GM18499 (cell line): ENCODE measurements around the gene TNFRSF1A.
A peak's percentile ranks its signal among the peaks of the same experiment; 100 is the strongest.

ENCODE experiments used
- ATAC-seq: cut with Tn5 transposase; IDR thresholded peaks from one replicate; pipeline ENCODE4 v1.9.1; 2021; ENCODE audit warnings: moderate number of reproducible peaks; ENCODE audit not compliant: insufficient read depth, unreplicated experiment

TNFRSF1A gene

DNA sequence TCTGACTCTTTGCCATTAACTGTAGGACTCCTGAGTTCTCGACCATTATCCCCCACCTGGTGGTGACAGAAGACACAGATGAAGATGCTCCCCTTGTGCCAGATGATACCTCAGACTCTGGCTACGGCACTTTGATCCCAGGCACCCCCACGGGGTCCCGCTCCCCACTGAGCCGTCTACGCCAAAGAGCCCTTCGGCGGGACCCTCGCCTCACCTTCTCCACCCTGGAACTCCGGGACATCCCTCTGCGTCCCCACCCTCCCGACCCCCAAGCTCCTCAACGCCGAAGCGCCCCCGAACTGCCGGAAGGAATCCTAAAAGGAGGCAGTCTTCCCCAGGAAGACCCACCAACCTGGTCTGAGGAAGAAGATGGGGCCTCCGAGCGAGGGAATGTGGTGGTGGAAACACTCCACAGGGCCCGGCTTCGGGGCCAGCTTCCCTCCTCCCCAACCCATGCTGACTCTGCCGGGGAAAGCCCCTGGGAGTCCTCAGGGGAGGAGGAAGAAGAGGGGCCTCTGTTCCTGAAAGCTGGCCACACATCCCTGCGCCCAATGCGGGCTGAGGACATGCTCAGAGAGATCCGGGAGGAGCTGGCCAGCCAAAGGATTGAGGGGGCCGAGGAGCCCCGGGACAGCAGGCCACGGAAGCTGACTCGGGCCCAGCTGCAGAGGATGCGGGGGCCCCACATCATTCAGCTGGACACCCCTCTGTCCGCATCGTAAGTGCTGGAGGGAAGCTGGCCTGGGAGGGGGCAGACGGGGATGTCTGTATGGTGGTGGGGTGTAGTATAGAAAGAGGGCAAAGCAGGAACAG, 14.4 kb downstream of the TNFRSF1A start:
- ATAC-seq: no peak

DNA sequence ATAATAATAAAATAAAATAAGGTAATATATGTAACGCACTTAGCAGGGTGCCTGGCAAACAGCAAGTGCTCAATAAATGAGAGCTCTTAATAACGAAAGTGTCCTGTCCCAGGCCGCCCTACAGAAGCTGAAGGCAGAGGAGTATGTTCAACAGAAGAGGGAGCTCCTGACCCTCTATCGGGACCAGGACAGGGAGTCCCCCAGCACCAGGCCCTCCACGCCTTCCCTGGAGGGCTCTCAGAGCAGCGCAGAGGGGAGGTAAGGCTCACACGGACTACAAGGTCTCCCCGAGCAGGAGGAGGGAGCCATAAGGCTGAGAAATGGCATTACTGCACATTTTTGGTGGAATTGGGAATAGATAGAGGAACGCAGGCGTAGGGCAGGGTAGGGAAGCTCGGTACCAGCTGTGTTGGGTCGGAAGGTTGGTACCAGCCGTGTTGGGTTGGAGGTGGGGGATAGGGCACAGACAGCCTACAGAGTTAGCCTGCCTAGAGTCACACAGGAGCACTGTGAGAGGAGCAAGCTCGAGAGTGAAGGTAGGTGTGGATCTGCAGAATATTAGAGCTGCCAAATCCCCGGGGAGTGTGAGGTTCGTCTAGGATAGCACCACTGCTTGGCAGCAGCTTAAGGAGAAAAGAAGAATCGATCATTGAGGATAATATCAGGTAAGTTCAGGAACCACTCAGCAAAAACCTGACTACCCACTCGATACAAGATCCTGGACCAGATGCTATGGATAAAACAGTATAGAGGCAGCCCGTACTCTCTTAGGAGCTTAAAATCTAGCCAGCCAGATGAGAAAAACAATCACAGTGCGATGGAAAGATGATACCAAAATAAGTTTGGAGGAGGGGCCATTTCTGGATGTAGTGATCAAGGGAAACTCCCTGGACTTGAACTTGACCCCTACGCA, 15.3 kb downstream of the TNFRSF1A start:
- no peak for ATAC-seq

GRCh38 chr12:6324936-6325750, 16.7 kb downstream of the TNFRSF1A start:
- ATAC-seq: no peak

DNA sequence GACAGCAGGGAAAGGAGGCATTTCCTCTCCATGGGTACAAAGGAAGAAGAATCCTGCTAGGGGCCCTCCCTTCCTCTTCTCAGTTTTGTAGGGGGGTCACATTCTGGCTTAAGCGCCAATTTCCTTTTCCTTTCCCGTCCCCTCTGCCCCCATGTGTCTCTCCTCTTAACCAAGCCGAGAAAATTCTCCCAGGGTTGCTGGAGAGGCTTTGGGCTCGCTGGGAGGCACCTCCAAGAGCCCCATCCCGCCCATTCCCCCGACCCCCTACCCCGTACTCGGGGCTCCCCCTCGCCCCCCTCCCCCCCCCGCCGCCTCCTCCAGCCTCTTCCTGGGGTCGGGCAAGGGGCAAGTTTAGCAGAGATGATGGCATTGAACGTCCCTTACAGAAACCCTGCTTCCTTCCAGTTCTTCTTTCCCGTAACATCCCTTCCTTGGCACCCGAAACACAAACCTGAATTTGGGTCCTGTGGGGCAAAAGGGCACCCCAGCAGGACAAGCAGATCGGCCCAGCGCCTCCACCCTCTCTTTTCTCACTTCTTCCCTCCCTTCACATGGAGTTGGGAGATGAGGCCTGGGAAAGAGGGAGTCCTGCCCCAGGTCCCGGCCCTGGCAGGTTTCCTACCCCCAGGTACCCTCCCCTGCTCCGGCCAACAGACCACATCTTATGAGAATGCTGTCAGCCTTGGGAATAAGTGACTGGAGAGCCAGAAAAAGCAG, 17.7 kb downstream of the TNFRSF1A start:
- ATAC-seq: no peak

DNA sequence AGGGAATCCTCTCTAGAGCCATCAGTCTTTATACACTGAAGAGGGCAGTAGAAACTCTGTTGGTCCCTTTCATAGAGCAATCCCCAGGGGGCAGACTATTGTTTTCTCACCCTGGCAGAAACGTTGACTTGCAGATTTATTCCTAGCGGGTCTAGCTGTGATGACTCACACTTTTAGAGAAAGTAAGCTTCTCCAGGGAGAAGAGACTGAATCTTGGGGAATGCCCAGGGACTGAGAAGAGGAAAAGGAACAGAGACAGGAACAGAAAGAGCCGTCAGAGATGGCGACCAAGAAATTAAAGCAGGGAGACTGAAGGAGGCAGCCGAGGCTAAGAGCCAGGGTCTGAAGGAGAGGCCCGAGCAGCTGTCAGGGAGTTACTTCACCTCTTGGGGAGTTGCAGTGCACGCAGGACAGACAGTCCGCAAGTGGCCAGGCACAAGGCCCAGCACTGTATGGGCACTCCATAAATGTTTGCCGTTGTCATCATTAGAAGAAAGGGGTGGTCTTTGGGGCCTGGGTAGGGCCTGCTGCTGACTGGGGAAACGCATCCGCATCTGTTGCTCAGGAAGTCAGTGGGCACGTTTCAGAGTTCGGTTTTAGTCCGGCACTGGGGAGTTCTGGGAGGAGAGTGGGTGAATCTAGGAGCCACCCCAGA, 18.4 kb downstream of the TNFRSF1A start:
- ATAC-seq: peak; percentile 53

- peak; percentile 19 for ATAC-seq
Observed at GRCh38 chr12:6322969-6323339, 18.9 kb downstream of the TNFRSF1A start.

DNA sequence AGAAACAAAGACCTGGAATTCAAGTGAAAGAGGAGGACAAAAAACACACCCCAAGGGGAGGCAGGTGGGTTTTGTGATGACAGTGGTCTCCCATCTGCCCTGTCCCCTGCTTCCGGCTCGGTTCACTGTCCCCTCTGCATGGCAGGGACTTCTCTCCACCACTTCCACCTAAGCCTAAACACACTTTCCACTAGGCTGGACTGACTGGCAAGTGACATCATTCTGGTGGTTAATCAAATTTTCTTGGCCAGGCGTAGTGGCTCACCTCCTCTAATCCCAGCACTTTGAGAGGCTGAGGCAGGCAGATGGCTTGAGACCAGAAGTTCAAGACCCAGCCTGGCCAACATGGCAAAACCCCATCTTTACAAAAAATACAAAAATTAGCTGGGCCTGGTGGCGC, 19.5 kb downstream of the TNFRSF1A start:
- no peak for ATAC-seq

GRCh38 chr12:6321905-6322304, 20.0 kb downstream of the TNFRSF1A start:
- ATAC-seq: no peak

DNA sequence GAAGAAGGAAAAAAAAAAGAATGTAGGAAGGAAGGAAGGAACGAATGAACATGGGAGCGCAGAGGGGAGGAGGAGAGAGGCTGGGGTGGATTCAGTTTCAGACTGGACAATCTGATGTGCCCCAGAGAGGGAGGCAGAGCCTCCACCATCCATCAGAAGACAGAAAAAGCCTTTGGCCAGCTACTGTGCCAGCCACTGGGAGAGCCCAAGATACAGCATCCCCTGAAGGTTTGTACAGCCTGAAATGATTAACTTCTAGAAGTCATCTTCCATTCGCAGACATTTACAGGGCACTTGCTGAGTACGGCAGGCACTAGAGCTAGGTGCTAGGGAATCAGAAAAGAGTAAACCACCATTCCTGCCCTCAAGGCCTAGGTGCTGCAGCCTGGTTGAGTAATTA, 22.4 kb downstream of the TNFRSF1A start:
- no peak for ATAC-seq

DNA sequence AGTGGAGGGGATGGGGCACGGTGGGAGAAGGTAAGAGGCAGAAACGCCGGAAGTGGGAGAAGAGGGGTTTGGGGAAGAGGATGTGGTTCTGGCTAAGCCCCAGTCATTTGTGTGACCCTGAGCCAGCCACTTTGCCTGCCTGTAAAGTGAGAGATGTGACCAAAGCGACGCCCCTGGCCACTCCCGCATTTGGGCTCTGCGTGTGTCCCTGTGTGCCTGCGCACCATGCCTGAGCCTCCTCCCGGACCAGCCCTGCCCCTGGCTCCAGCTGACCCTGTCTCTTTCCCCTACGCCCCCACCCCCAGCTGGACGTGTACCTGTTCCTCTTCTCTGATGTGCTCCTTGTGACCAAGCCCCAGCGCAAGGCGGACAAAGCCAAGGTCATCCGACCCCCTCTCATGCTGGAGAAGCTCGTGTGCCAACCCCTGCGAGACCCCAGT, 23.4 kb downstream of the TNFRSF1A start:
- ATAC-seq: no peak

DNA sequence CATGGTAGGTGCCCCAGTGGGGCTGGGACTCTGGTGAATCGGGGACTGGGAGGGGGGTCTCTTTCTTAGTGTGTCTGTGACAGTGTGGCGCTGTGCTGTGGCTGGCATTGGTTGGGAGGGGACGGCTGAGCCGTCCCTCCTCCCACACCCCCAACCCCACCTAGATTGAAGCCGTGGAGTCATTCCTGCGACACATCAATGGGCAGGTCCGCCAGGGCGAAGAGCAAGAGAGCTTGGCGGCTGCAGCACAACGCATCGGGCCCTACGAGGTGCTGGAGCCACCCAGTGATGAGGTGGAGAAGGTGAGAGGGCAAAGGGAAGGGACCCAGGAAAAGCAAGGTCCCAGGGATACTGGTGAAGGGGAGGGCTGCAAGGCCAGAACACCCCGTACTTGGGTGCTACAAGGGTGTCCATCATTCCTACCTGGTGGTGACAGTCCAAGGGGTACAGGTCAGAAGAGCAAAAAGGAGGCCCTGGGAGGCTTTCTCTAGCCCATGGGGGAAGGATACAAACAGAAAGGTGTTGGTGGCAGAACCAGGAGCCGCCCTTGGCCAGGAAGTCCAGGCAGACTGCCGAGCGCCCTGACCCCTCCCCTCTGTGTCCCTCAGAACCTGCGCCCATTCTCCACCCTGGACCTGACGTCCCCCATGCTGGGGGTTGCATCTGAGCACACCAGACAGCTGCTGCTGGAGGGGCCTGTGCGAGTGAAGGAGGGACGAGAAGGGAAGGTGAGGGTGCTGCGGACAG, 24.0 kb downstream of the TNFRSF1A start:
- no peak for ATAC-seq

- ATAC-seq: no peak
Observed at GRCh38 chr12:6316921-6317692, 24.8 kb downstream of the TNFRSF1A start.

DNA sequence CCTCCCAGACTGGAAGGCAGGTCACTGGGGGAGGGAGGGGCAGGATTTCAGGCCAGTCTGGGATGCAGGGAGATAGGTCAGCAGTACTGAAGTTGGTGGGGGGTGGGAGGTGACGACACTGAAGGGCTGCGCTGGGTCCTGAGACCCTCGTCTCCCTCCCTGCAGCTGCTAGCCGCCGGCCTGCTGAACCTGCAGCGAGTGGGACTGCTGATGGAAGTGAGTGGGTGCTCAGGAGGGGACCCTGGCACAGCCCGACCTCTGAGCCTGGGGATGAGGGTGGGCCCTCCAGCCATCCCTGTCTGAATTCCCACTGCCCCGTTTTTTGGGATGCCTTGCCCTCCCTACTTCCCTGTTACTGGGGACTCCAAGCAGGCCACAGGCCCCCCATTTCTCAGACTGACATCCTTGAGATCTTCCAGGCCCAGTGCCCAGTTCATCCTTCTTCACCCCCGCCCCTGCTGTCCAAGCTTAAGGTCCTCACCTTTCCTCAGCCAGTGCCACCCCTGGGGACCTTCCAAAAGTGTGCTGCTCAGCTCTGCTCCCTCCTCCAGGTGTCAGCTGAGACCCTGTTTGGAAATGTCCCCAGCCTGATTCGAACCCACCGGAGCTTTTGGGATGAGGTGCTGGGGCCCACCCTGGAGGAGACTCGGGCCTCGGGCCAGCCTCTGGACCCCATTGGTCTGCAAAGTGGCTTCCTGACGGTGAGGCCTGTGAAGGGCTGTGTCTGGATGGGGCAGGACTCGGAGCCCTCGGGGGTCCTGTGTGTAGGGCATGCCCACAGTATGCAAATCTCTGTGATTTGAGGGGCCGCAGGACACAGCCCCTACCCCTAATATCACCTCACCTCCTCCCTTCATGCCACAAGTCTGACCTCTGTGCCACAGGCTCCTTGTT, 25.9 kb downstream of the TNFRSF1A start:
- ATAC-seq: no peak

DNA sequence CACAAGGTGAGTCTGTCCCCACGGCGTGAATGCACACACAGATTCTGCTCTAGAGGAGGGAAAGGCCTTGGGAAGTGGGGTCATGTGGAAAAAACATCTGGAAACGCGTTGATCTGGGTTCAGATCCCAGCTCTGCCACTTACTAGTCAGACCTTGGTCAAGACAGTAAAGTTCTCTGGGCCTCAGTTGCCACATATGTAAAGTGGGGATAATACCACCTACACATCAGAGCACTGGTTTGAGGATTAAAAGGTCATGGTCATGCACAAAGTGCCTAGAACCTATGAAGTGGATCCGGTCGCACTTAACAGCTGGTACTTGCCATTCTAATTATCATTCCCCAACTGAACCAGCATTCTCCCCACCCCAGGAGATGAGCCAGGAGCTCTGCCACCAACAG, 26.7 kb downstream of the TNFRSF1A start:
- ATAC-seq: no peak

GRCh38 chr12:6314776-6315175, 27.1 kb downstream of the TNFRSF1A start:
- no peak for ATAC-seq

- ATAC-seq: no peak
Observed at GRCh38 chr12:6313326-6313940, 28.4 kb downstream of the TNFRSF1A start.
